HG03095 (cell line): ENCODE measurements around the gene KRT14.
"Not testable (repeated sequence)": the region's sequence is repeated elsewhere in the genome, so short reads cannot be mapped to it uniquely, and the experiment has no call there.

Experiments
- ATAC-seq: cut with Tn5 transposase; IDR thresholded peaks from one replicate; pipeline ENCODE4 v1.9.1; 2021; ENCODE audit warnings: moderate library complexity; ENCODE audit not compliant: unreplicated experiment

Gene KRT14

GRCh38 chr17:41610061-41610517 is 23.4 kb upstream of the KRT14 start:
- ATAC-seq: not testable (repeated sequence)

GRCh38 chr17:41606930-41607329 is 20.2 kb upstream of the KRT14 start:
- ATAC-seq: not testable (repeated sequence)

GRCh38 chr17:41602524-41602923 is 15.8 kb upstream of the KRT14 start:
- no peak for ATAC-seq

- ATAC-seq: no peak
These were observed 13.6 kb upstream of the KRT14 start for GRCh38 chr17:41600318-41600717.

- no peak for ATAC-seq
These were observed 13.0 kb upstream of the KRT14 start for GRCh38 chr17:41599680-41600079.

GRCh38 chr17:41595585-41595984 is 8.9 kb upstream of the KRT14 start:
- no peak for ATAC-seq

GRCh38 chr17:41594363-41594915 is 7.7 kb upstream of the KRT14 start:
- no peak for ATAC-seq

- no peak for ATAC-seq
These were observed 6.7 kb upstream of the KRT14 start for GRCh38 chr17:41593306-41593981.

- no peak for ATAC-seq
These were observed 6.1 kb upstream of the KRT14 start for GRCh38 chr17:41592601-41593305.

- no peak for ATAC-seq
These were observed 2.6 kb upstream of the KRT14 start for GRCh38 chr17:41589301-41589700.

GRCh38 chr17:41588126-41588810 is 1.6 kb upstream of the KRT14 start:
- no peak for ATAC-seq

- no peak for ATAC-seq
These were observed 1.2 kb downstream of the KRT14 start for GRCh38 chr17:41585301-41586056.

- not testable (repeated sequence) for ATAC-seq
These were observed 2.3 kb downstream of the KRT14 start for GRCh38 chr17:41584331-41584927.

GRCh38 chr17:41583137-41584127 is 3.3 kb downstream of the KRT14 start:
- ATAC-seq: no peak

- ATAC-seq: not testable (repeated sequence)
These were observed 4.4 kb downstream of the KRT14 start for GRCh38 chr17:41582061-41582968.

GRCh38 chr17:41581366-41582060 is 5.2 kb downstream of the KRT14 start:
- no peak for ATAC-seq

- ATAC-seq: no peak
These were observed 5.9 kb downstream of the KRT14 start for GRCh38 chr17:41580687-41581365.
